Stimulated activated CD4-positive, alpha-beta T cell treated with anti-CD3 and anti-CD28 coated beads, Interleukin-1b, Interleukin-23, amount 100 ng/mL, for 24 hours (primary cell): Measurements from ENCODE around the gene ADAM12.

Experiments used
- DNase-seq, 4 experiments: peaks; one replicate each; pipeline ENCODE4 v3.0.0-alpha.2; 2020; ENCODE audit warnings: low read depth in 4 of 4, low spot score in 1 of 4

Gene ADAM12

DNA sequence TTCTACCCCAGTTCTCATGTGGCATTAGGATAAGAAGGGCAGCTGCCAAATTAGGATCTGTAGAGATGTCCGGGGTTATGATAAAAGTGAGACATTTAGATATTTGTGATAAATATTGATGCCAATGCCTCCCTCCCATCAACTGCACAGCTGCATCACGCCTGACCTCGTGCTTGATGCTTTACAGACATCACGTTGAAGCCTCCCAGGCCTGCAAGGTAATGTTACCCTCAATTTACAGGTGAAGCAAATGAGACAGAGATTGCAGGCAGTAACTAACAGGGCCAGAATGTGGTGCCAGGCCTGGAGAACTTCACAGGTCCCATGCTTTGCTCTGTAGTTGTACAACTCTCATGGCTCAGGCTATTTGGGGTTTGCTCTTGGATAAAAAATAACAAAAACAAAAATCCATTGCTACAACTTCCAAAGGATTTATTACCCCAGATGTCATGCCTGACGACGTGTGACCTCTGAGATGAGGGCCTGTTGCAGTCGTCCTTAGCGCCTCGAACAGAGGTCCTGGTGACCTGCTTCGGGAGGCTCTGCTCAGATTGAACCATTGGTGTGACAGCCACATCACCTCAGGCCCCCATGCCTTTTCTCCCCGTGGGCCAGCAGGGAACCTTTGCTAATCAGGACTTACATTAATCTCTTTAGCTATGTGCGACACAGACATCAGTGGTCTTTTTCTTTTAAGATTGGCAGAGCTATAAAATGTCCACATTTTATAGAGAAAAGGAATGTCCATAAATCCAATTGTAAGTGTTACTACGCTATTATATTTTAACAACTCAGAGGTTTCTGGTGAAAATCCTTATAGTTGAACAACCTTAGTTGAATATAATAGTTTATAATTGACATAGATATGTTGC, 169.3 kb downstream of the ADAM12 start:
- DNase-seq: no peak

DNA sequence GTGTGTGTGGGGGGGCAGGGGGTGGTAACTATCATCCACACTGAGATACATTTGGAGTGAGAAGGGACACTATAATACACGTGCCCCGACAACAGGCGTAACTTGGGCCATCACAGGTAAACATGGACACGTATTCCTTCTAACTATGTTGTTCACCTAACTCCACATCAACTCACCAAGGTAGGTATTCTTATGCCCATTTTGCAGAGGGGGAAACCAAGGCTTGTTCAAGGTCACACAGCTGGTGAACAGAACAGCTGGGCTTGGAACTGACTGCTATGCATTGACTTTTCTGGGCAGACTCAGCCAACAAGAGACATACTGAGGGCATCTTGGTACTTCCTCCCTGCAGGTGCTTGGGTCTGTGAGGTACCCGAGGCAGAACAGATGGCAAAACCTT, 170.1 kb downstream of the ADAM12 start:
- no peak for DNase-seq

DNA sequence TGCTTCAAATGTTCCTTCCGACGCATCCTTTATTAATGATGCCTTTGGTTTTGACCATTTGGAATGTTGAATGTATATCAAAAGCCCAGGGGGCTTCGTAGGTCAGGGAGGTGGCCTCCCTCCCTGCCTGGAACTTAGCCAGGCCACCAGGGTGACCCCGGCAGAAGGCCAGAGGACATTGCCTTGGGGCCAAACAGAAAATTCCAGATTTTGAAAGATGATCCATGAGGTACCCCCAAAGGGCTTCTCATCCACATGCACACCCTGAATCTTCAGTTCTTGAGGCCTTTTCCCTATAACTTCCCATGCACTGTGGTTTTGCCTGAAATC, 171.7 kb downstream of the ADAM12 start:
- no peak for DNase-seq

DNA sequence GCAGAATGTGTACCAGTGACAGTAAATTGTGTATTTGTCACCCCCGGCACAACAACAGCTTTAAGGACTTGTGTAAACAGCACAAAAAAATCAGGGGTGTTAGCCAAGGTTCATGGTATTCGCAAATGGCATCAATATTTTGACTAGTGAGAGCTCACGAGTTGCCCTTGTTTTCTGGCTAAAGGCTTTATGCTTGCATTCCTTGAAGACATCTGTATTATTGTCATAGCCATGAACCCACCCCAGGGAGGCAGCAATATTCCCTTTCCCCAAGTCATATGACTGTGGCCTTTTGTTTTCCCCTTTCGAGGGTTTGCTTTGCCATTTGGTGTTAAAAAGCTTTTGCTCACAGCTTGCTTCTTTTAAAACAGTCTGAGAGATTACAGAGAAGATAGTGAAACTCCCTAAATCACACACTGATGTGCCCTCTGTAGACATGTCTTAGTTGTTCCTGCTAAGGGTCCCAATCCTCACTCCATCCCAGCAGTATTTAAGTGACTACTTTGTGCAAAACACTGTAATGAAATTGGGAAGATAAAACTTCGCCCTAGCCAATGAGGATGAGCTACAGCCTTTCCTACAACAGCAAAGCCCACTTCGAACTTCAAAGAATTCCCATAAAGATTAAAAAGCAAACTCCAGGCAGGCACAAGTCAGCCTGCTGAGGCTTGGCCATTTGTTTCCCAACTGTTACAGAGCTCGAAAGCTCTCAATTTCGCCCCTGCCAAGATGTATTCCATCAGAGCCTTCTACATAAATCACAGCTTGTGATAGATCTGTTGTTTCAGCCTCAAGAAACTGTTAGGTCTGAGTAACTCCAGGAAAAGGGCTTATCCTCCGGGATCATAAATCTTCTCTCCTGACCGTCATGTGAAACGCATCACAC, 172.3 kb downstream of the ADAM12 start:
- no peak for DNase-seq

DNA sequence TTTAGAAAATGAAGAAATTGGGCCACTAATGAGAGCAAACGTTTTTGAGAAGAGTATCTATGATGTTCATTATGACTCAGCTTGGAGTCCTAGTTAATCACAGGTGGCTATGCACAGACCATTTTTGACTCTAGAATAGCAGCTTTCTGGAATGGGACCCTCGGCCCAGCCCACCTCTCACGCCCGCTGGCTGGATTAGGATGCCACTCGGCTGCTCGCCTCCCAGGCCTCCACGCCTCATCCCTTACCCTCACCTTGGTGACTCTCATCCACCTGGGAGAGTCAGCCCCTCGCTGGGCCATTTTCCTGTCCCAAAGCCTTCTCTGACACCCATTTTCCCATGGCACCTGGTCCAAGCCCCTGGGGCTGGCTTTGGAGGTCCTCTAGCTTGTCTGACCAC, 173.6 kb downstream of the ADAM12 start:
- DNase-seq: no peak

DNA sequence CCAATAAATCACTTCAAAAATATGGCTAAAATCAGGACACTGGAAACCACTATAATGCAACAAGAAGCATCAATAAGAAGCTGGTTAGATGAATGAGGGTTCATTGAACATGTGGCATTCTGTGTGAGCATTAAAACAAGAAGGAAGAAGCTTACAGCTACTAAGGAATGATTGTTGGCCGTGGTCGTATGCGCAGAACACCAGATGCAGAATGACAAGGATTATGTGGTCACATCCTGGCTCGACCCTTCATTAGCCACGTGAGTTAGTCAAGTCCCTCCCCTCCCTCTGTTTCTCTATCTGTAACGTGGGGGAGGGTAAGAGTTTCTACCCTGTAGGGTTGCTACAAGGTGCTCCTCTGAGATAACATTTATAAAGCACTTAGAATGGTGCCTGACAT, 174.3 kb downstream of the ADAM12 start:
- DNase-seq: no peak

DNA sequence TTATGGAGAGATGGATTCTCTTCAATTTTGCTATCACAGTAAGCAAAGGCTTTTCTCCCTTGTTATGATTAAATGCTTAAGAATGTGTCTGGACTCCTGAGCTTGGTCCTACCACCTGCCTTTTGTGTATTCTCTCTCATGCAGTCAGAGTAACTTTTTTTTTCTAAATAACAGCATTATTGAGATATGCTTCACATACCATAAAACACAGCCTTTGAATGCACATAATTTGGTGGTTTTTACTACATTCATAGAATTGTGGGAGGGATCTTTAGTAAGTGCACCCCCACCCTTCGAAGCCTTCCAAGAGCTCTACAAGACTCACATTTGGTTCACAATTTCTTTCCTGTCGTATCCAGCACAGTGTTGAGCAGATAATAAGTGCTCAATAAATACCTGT, 175.5 kb downstream of the ADAM12 start:
- DNase-seq: no peak

DNA sequence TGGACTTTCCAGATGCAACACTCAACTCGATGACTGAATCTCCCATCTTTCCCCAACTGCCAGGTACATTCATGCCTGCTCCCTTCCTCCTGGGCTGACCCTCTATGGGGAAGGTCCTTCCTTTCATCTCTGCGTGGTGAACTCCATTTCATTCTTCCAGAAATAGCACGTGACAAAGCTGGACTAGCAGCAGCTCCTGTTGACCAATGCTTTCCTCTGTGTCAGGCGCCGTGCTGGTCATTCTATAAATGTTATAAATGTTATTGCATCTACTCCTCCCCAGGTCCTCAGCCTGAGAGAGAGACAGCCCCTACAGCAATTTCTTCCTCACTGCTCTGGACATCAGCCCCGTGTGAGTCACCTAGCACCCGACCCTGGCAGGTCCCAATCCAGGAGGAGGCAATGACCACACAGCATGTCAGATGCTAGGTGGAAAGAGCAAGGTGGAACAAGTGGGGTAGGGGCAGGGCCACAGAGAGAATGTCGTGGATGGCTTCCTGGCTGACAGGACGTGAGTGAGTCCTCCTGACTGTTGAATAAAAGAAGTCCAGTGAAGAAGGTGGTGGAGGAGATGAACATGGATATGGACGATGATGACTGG, 178.1 kb downstream of the ADAM12 start:
- DNase-seq: no peak

DNA sequence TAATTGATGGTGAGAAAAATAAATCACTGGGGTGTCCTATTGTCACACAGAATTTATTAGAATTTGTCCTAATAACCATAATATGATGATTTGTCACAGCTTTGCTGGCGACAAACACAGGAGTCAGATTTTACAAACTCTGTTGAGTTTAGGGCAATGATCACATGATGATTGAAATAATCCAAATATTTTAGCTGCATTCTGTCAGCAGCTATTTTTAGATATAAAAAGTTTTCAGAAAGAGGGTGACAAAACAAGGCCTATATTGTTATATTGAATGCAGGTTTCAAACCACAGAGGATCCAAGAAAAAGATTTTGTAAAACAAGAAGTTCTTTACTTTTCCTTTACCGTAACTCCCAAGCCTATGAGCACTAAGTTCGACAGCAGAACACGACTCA, 178.8 kb downstream of the ADAM12 start:
- DNase-seq: no peak

DNA sequence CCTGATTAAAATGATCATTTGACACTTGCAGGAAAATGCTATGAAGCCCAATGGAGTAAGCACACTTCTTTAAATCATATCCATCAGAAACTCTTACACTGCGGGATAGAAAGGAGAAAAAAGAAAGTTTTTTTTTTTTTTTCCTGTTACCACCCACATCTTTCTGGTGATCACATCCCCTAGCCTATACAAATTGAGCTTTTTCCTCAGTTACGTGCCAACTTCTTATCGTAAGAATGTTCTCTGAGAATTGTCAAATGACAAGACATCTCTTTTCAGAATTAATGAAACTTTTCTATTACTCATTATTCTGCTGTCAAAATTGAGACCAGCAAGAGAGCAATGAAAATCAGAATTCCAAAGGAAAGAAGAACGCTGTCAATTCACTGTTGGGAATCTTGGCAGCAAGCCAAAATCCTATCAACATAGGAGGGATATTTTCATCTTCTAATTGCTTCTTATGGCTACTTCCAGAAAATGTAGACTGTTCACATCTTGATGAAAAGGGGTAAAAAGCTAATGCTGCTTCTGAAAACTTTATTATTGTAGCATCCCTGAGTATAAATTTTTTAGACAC, 179.5 kb downstream of the ADAM12 start:
- no peak for DNase-seq

DNA sequence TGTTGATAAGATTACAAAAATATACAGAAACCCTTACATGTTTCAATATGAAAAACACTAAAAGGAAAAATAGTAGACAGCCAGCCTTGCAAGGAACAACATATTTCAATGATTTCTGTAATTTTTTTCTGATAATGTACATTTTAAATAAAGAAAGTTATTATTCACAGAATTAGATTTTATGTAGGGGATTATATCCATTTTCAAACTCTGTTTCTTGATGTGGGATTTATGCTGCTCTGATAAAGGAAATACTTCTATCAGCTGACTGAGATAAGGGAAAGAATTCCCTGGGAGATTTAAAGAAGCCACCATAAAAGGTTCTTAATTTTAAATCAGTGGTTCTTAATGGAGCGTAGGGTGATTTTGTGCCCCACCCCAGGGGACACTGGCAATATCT, 180.4 kb downstream of the ADAM12 start:
- no peak for DNase-seq

DNA sequence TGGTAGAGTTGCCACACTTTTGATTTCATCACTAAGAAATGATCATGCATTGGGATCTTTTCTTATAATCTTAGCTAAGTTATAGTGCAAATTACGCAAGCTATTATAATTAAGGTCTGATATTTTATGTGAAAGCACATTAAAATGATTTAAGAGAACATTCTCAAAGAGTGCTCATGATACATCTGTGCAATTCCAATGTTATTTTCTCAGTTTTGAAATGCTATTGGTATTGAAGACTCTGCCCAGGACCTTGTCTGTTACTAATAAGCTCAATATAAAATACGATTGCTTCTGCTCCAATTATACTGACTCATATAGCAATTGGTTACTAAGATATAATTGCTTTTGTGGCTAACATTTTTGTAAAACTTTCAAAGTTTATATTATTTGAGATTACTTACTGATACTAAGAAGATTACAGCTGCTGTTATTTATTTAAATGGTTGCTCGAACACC, 180.9 kb downstream of the ADAM12 start:
- no peak for DNase-seq

DNA sequence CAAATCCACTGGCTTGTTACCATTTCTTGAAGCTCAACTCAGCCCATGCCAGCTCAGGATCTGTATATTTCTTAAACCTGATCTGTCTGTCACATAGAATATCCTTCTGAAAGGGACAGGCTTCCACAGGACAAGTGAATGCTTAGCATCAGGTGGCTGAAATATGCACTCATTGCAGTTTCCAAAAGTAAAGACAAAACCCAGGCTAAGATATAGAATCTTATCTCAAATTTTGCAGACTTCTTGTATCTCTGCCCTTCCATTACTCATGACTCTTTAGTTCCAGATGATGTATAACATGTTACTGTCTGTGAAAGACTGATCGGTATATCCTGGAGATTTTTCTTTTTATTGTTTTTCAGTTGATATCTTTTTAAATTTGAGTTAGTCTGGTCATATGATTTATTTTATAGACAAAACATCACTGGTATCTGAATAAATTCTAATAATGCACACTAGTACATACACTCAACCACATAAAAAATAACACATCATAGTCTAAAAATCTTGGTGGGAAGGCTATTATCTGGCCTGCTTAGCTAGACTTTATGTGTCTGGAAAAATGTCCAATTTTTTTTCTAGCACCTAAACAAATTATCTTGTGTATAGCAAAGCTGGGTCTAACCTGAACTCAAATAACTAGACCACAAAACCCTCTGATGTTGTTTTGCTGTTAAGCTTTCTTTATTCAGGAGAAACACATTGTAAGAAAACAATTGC, 182.6 kb downstream of the ADAM12 start:
- no peak for DNase-seq

DNA sequence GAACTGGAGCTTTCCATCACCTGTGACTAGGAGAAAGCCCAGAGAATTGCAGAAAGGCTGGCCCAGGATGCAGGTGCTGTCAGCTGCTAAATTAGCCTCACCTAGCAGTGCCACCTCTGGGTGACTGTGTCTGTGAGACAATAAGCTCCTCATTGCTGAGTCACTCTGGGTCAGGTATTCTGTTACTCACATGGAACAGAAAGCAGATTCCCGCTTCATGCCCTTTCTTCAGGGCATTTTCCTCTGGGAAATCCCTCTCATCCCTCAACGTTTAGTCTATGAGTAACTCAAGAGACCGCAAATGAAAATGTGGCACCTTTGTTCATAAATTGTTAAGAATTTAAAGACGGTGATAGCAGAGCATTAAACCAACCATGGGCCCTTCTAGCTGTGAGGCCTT, 184.0 kb downstream of the ADAM12 start:
- DNase-seq: no peak

DNA sequence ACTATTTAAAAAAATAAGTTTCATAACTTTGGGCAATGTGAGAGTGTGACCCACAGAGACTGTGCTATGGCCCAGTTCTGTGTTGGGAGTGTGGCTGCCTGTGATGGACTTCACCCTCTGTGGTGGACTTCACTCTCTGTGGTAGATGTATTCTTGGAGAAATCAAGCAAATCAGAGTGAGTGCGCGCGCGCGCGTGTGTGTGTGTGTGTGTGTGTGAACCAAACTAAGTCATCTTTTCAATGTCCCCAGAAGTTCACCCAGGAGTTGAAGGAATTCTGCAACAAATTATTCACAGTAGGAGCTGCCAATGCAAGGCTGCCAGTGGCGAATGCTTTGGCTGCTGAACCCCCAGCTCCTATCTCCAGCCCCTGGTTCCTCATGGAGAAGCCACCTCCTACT, 184.5 kb downstream of the ADAM12 start:
- no peak for DNase-seq

DNA sequence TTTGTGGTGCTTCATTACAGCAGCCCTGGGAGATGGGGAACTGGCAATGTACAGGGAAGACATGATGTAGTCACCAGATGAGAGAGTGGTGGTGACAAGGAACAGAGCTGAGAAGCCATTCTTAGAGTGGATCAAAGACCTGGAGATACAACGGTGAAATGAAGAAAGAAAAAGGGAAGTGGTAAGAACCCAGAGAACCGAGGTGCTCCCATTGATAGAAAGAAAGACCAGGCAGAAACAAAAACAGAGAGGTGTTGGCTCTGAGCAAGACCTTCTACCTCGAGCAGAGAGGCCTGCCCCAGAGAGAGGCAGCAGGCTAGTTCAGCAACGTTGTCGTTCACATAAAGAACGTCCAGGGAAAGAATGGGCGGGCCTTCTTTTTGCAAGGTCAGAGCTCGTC, 186.7 kb downstream of the ADAM12 start:
- DNase-seq: no peak

DNA sequence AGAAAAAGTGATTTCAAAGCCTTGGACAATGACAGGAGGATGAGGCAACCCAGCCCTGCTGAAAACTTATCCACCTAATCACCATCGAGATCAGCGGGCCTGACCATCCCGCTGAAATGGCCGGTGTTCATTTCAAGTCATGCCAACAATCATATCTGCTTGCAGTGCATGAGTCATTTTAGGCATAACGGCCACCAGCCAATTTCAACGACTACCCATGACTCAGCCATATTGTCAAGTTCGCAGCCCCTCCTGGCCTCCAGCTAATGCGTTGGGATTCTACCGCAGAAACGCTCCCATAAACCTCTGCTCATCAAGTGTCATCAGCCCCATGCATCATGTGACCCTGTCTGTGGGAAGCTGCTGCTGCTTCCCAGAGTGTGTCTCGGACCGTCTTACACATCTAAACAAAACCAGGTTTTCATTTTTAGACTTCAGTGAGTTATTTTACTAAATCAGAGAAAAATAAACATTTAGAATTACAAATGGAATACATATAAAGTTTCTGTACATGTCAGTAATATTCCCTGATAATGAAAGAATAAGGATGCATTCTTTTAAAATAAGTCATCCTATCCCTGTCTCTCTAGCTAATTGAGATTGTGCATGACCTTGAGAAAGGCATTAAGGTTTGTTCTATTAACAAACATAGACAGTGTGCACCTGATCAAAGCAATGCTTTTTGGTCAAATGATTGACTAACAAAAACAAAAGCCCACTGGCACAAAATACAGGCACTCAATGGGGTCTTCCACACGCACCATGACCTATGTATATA, 188.9 kb downstream of the ADAM12 start:
- DNase-seq: no peak

DNA sequence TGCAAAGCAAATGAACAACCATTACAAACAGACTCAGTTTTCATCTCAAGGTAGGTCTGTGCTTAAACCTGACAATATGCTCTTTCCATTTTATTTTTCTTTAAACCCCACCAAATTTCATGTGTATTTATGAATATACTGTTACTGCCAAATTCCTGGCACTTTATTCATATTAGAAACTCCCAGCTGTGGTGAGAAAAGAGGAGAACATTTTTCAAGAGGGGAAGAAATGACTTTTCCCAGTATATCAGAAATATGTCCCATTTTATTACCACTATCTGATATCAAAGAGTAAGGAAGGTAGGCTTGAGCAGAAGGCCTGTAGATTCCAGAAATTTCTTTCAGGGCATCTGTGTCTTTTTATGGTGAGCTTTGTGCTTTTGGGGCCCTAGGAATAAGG, 189.6 kb downstream of the ADAM12 start:
- DNase-seq: no peak

DNA sequence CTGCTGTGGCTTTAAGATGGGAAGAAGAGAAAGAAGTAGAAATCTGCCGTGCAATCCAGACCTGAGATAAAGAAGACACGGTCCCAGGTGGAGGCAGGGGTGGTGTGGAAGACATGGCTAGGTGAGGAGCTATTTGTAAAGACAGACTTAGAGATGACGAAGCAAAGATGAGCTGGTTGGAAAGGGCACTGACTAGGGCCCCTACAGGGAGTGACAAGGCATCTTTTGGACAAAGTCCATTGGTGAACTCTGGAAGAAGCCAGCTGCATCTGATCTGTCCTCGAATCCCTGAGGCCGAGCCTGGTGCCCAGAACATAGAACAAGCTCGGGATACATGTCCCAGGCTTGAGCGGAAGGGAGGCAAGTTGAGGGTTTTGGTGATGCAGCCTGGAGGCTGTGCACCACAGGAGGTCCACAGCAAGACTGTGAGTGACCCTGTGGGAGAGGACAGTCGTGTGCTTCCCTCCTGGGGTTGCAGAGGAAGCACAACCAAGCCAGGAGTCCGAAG, 191.2 kb downstream of the ADAM12 start:
- DNase-seq: no peak

DNA sequence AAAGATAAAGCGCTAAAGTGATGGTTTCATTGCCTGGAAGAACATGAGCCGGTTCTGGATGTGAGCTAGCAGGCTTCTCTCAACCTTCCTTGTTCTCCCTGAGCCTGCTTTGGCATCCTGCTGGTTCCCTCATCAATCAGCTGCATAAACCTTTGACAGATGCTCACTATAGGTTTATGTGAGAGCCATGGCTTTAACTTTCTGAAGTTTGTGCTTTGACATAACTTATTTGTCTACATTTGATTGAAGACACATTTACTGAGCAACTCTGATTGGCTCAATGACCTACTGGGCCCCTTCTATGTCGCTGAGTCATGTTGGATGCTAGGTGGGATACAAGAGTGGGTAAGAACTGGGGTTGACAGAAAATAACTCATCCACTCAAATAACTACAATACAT, 192.0 kb downstream of the ADAM12 start:
- DNase-seq: no peak
